ENCODE measurements around the gene FBXW4.

FBXW4 gene

DNA sequence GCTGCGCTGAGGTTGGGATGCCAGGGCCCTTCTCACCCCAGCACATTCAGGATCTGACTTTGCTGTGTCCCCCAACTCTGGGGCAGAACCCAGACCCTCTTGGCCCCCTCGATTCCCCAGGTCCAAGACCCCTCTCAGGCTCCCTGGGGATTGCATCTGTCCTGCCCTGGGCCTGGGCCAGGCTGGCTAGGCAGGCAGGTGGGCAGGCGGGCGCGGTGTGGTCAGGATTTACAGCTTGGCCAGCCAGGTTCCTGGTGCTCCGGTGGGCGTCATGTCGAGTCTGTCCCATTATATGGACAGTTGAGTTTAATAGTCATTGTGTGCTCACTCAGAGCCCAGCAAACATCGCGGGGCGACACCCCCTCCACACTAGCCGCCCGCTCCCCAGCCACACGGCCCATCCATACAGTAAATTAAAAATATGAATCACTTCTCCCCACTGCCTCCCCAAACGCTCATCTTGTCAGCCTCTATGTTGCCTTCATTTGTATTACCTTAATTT is 130.4 kb downstream of the FBXW4 start:
- Histone ChIP-seq H3K27me3 (ENCODE audit: control insufficient read depth in 1 of 2, insufficient read depth in 2 of 2, low read length in 2 of 2) (peaks cover 53 to 55% of the 10 kb centered on the region in 2 donors), H3K9me3 (ENCODE audit: control insufficient read depth in 1 of 2, low read length in 2 of 2) (no peaks in the 10 kb centered on the region), H3K4me1 (ENCODE audit: control insufficient read depth in 1 of 2, insufficient read depth in 2 of 2, low read length in 2 of 2) (peaks cover 1 to 12% of the 10 kb centered on the region in 2 donors), H3K36me3 (ENCODE audit: control insufficient read depth in 1 of 2, insufficient read depth in 2 of 2, low read length in 2 of 2) (no peaks in the 10 kb centered on the region), H3K9ac (ENCODE audit: low read depth in 1 of 2, low read length in 2 of 2) (no peak overlapping the region), H3K4me3 (ENCODE audit: low read depth in 1 of 2, low read length in 2 of 2) (no peak overlapping the region), H3K27ac (ENCODE audit: low read depth, low read length) (no peak overlapping the region)

DNA sequence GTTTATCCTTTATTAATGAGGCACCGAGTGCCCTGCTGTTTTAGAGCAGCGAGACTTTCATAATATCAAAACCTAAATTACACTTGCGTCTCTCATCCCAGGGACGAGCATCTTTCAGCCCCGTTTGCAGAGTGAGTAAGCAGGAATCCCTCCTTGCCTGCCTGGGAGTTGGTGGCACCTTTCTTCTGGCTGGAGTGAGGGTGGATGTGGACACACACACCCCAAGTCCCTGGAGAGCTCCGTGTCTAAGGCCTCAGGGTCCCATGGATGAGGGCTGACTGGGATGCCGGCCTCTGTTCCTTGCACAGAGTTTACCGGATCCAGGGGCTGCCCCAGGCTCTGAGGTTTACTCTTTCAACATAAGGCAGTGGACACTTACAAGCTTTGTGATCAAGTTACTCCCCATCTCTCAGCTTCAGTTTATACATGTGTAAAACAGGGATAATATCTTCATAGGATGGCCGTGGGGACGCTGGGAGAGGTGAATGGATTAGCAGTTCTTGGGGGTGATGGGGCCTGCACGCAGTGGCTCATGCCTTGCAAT is 131.4 kb downstream of the FBXW4 start:
- H3K4me3 ChIP-seq (ENCODE audit: low read depth in 1 of 2, low read length in 2 of 2) = no peak overlapping the region
- no peaks in the 10 kb centered on the region for H3K9me3 ChIP-seq (ENCODE audit: control insufficient read depth in 1 of 2, low read length in 2 of 2)
- no peak overlapping the region for H3K9ac ChIP-seq (ENCODE audit: low read depth in 1 of 2, low read length in 2 of 2)
- peaks cover 0 to 9% of the 10 kb centered on the region in 2 donors for H3K4me1 ChIP-seq (ENCODE audit: control insufficient read depth in 1 of 2, insufficient read depth in 2 of 2, low read length in 2 of 2)
- H3K27ac ChIP-seq (ENCODE audit: low read depth, low read length) = no peak overlapping the region
- no peaks in the 10 kb centered on the region for H3K36me3 ChIP-seq (ENCODE audit: control insufficient read depth in 1 of 2, insufficient read depth in 2 of 2, low read length in 2 of 2)
- H3K27me3 ChIP-seq (ENCODE audit: control insufficient read depth in 1 of 2, insufficient read depth in 2 of 2, low read length in 2 of 2) = peaks cover 43 to 45% of the 10 kb centered on the region in 2 donors

DNA sequence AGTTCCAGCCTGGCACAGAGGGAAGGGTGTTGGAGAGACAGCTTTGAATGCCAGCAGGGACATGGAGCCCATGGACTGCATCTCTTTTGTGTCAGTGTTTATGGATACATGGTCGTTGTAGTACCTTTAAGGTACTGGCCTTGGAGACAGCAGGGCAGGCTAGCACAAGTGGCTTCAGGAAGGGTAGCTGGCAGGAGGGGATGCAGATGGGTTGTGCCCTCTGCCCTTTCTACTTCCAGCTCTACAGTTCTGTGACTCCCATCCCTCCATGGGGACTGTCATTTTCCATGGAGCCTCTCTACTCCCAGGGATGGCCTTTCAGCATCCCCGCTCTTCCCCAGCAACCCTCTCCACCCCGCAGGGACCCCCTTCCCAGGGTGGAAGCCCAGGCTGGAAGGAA is 132.0 kb downstream of the FBXW4 start:
- Histone ChIP-seq H3K4me1 (ENCODE audit: control insufficient read depth in 1 of 2, insufficient read depth in 2 of 2, low read length in 2 of 2) (peaks cover 0 to 9% of the 10 kb centered on the region in 2 donors), H3K36me3 (ENCODE audit: control insufficient read depth in 1 of 2, insufficient read depth in 2 of 2, low read length in 2 of 2) (no peaks in the 10 kb centered on the region), H3K4me3 (ENCODE audit: low read depth in 1 of 2, low read length in 2 of 2) (no peak overlapping the region), H3K27me3 (ENCODE audit: control insufficient read depth in 1 of 2, insufficient read depth in 2 of 2, low read length in 2 of 2) (peaks cover 38 to 40% of the 10 kb centered on the region in 2 donors), H3K27ac (ENCODE audit: low read depth, low read length) (no peak overlapping the region), H3K9ac (ENCODE audit: low read depth in 1 of 2, low read length in 2 of 2) (no peak overlapping the region), H3K9me3 (ENCODE audit: control insufficient read depth in 1 of 2, low read length in 2 of 2) (no peaks in the 10 kb centered on the region)

DNA sequence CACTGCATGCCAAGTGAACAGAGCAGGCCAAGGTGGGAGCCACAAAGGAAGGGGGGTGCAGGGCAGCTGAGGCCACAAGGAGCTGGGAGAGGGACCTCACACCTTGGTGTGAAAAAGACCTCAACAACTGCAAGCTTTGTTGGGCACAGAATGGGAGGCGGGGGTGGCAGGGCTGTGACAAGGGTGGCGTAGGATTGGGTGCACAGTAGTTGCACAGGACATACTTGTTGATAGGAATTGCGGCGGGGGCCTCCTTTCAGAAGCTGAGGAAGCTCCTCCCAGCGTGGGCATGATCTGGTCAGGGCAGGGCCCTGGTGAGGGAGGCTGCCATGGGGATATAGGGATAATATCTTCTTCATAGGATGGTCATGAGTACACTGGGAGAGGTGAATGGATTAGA is 132.7 kb downstream of the FBXW4 start:
- Histone ChIP-seq H3K36me3 (ENCODE audit: control insufficient read depth in 1 of 2, insufficient read depth in 2 of 2, low read length in 2 of 2) (no peaks in the 10 kb centered on the region), H3K4me3 (ENCODE audit: low read depth in 1 of 2, low read length in 2 of 2) (no peak overlapping the region), H3K4me1 (ENCODE audit: control insufficient read depth in 1 of 2, insufficient read depth in 2 of 2, low read length in 2 of 2) (peaks cover 0 to 9% of the 10 kb centered on the region in 2 donors), H3K27me3 (ENCODE audit: control insufficient read depth in 1 of 2, insufficient read depth in 2 of 2, low read length in 2 of 2) (peaks cover 30 to 32% of the 10 kb centered on the region in 2 donors), H3K9me3 (ENCODE audit: control insufficient read depth in 1 of 2, low read length in 2 of 2) (no peaks in the 10 kb centered on the region), H3K9ac (ENCODE audit: low read depth in 1 of 2, low read length in 2 of 2) (no peak overlapping the region), H3K27ac (ENCODE audit: low read depth, low read length) (no peak overlapping the region)

DNA sequence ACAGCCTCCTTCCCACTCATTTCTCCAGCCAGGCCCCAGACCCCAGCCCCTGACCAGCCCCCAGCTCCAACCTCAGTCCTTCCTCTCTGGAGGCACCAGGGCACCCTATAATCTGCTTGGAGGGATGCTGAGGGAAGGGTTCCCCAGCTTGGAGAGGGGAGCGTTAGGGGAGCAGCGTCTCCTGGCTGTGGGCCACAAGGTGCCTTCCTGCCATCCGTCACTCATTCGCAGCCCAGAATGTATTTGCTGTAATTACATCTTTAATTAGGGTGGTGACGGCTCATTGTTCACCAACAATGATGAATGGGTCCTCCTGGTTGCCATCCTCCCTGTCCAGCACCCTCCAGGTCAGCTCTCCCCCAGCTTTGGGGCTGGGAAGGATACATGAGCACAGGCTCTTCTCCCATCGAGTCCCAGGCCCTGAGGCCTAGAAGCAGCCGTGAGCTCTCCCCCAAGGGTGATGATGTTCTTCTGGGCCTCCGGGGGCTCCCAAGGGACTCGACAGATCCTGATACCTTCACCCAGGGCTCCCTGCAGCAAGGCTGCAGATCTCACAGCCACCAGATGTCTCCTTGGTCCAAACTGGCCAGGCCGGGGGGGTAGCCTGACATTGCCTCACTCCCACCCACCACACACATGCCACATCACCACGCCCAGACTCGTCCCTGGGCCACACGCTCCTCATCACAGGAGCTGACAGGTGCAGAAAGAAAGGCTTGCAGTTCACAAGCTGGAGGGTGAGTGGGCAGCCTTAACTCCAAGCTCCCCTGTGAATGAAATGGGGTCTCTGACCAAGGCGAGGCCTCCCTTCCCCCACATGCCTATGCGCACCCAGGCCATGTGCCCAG is 133.7 kb downstream of the FBXW4 start:
- Histone ChIP-seq H3K4me1 (ENCODE audit: control insufficient read depth in 1 of 2, insufficient read depth in 2 of 2, low read length in 2 of 2) (peaks cover 0 to 2% of the 10 kb centered on the region in 2 donors), H3K27ac (ENCODE audit: low read depth, low read length) (no peak overlapping the region), H3K27me3 (ENCODE audit: control insufficient read depth in 1 of 2, insufficient read depth in 2 of 2, low read length in 2 of 2) (peaks cover 22 to 23% of the 10 kb centered on the region in 2 donors), H3K9ac (ENCODE audit: low read depth in 1 of 2, low read length in 2 of 2) (no peak overlapping the region), H3K9me3 (ENCODE audit: control insufficient read depth in 1 of 2, low read length in 2 of 2) (no peaks in the 10 kb centered on the region), H3K4me3 (ENCODE audit: low read depth in 1 of 2, low read length in 2 of 2) (no peak overlapping the region), H3K36me3 (ENCODE audit: control insufficient read depth in 1 of 2, insufficient read depth in 2 of 2, low read length in 2 of 2) (no peaks in the 10 kb centered on the region)

Data from duodenal mucosa (tissue), 2 donors.